ENCODE results near the gene ZNF337. TPM values are rescaled to one million over a fixed set of nuclear protein-coding genes. Genes with fewer than 3 reads are reported as not detected.
"Not testable (repeated sequence)": the region's sequence is repeated elsewhere in the genome, so short reads cannot be mapped to it uniquely, and the experiment has no call there.

The ZNF337 gene
- total RNA-seq, 4 donors from 2014 or later, result 7.1 to 9.4 (median 8.0) TPM

DNA sequence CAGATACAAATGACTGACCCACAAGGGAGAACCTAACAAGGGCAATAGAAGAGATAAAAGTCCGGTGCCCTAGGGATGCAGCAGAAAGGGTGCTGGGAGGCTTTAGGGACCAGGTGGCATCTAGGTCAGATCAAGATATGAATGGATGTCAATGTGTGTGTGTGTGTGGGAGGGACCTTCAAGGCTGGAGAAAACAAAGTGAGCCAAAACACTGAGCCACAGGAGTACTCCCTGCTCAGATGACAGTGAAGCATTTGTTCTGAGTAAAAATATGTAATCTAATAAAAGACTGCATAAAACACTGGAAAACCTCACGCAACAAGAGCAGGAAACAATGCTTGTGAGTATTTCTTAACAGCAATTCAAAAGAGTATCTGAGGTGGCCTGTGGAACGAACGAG lies 28.2 kb downstream of the ZNF337 start:
- Histone ChIP-seq H3K27ac (no peak overlapping the region), H3K27me3 (no peaks in the 10 kb centered on the region), H3K9me3 (no peaks in the 10 kb centered on the region), H3K4me1 (no peaks in the 10 kb centered on the region), H3K4me3 (no peak overlapping the region), H3K36me3 (peaks cover 0 to 4% of the 10 kb centered on the region in 2 donors)
- no peak for ATAC-seq
- TF ChIP-seq POLR2A (IDR thresholded peaks at IDR 0.05), result no peak
- TF ChIP-seq, protein P1, sequence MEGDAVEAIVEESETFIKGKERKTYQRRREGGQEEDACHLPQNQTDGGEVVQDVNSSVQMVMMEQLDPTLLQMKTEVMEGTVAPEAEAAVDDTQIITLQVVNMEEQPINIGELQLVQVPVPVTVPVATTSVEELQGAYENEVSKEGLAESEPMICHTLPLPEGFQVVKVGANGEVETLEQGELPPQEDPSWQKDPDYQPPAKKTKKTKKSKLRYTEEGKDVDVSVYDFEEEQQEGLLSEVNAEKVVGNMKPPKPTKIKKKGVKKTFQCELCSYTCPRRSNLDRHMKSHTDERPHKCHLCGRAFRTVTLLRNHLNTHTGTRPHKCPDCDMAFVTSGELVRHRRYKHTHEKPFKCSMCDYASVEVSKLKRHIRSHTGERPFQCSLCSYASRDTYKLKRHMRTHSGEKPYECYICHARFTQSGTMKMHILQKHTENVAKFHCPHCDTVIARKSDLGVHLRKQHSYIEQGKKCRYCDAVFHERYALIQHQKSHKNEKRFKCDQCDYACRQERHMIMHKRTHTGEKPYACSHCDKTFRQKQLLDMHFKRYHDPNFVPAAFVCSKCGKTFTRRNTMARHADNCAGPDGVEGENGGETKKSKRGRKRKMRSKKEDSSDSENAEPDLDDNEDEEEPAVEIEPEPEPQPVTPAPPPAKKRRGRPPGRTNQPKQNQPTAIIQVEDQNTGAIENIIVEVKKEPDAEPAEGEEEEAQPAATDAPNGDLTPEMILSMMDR (IDR thresholded peaks at IDR 0.05 in 4 of 5, conservative IDR thresholded peaks at IDR 0.05 in 1 of 5), result no peak
- intact Hi-C loops (cut with DNase I; ENCODE audit: low total_unique reads), result no loop called here
- in situ Hi-C loops (cut with MboI; ENCODE audit: low sequenced_read_pairs in 4 of 4), result no loop called here
- DNase-seq, result no peak

DNA sequence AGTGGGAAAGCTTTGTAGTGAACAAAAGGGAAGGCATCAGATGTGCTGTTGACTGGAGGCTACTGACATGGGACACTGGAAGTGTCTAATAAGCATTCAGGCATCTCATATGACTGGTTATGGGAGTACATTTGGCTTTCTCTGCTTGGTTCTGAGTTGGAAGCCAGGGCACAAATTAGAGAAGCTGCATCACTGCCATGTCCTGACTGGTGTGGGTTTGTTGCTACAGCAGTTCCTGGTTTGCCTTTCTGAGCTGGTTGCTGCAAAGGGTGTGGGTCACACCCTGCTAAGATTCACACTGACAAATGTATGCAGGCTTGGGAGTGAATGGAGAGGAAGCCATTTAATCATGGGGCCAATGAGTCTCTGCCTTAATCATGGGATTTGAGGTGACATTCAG lies 36.7 kb downstream of the ZNF337 start:
- TF ChIP-seq, protein P1 (IDR thresholded peaks at IDR 0.05 in 4 of 5, conservative IDR thresholded peaks at IDR 0.05 in 1 of 5), result no peak
- TF ChIP-seq POLR2A (IDR thresholded peaks at IDR 0.05), result no peak
- in situ Hi-C loops (cut with MboI; ENCODE audit: low sequenced_read_pairs in 4 of 4), result no loop called here

DNA sequence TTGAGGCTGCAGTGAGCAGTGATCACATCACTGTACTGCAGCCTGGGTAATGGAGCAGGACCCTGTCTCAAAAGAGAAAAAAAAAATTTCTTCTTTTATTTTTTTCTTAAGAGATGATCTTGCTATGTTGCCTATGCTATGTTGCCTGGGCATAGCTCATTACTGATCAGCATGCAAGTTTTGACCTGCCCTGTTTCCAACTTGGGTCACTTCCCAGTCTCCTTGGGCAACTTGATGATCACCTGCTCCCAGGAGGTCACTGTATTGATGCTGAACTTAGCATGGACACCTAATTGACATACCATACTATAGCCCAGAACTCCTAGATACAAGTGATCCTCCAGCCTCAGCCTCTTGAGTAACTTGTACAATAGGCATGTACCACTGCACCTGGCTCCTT lies 42.2 kb downstream of the ZNF337 start:
- H3K36me3 ChIP-seq, result no peaks in the 10 kb centered on the region
- H3K4me1 ChIP-seq, result no peaks in the 10 kb centered on the region
- no peak overlapping the region for H3K27ac ChIP-seq
- in situ Hi-C loops (cut with MboI; ENCODE audit: low sequenced_read_pairs in 4 of 4), result no loop called here
- no peaks in the 10 kb centered on the region for H3K9me3 ChIP-seq
- DNase-seq (no peak), ATAC-seq (no peak)
- intact Hi-C loops (cut with DNase I; ENCODE audit: low total_unique reads), result no loop called here
- no peak overlapping the region for H3K4me3 ChIP-seq
- no peaks in the 10 kb centered on the region for H3K27me3 ChIP-seq
- TF ChIP-seq, protein P1 (IDR thresholded peaks at IDR 0.05 in 4 of 5, conservative IDR thresholded peaks at IDR 0.05 in 1 of 5), result no peak
- TF ChIP-seq POLR2A (IDR thresholded peaks at IDR 0.05), result no peak

More for the DNA sequence above, 36.7 kb downstream of the ZNF337 start:
- DNase-seq, result no peak
- no peak overlapping the region for H3K4me3 ChIP-seq
- H3K4me1 ChIP-seq, result no peaks in the 10 kb centered on the region
- no peak for ATAC-seq
- intact Hi-C loops (cut with DNase I; ENCODE audit: low total_unique reads), result no loop called here
- no peaks in the 10 kb centered on the region for H3K27me3 ChIP-seq
- no peaks in the 10 kb centered on the region for H3K9me3 ChIP-seq
- no peak overlapping the region for H3K27ac ChIP-seq
- H3K36me3 ChIP-seq, result no peaks in the 10 kb centered on the region

DNA sequence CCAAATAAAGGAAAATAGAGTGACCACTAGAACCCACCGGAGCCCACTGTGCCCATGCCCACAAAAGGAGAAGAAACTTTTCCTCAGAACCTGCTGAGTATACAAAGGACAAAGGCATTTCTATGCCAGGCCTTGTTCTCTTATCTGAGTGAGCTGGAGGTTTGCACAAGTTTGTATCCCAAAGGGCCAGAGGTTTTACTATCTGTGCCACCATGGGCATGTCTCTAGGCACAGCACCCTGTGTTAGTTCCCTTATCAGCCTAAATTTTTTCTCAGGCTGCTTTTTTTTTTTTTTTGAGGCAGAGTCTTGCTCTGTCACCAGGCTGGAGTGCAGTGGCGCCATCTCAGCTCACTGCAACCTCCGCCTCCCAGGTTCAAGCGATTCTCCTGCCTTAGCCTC lies 43.8 kb downstream of the ZNF337 start:
- intact Hi-C loops (cut with DNase I; ENCODE audit: low total_unique reads); H3K9me3 ChIP-seq; H3K27ac ChIP-seq: not testable (repeated sequence)

DNA sequence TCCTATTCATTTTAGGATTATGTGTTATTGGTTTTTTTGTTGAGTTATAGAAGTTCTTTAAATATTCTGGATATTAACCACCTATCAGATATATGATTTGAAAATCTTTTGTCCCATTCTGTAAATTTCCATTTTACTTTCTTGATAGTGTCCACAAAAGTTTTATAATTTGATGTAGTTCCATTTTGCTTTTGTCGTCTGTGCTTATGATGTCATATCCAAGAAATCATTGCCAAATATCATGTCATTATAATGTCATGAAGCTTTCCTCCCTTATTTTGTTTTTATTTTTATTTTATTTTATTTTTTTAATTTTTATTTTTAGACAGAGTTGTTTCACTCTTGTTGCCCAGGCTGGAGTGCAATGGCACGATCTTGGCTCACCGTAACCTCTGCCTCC lies 51.8 kb downstream of the ZNF337 start:
- no peak for ATAC-seq
- no peaks in the 10 kb centered on the region for H3K4me1 ChIP-seq
- H3K27ac ChIP-seq, result no peak overlapping the region
- H3K36me3 ChIP-seq, result peaks cover 0 to 14% of the 10 kb centered on the region in 2 donors
- intact Hi-C loops (cut with DNase I; ENCODE audit: low total_unique reads) (no loop called here), in situ Hi-C loops (cut with MboI; ENCODE audit: low sequenced_read_pairs in 4 of 4) (no loop called here)
- no peak overlapping the region for H3K4me3 ChIP-seq
- no peaks in the 10 kb centered on the region for H3K9me3 ChIP-seq
- H3K27me3 ChIP-seq, result no peaks in the 10 kb centered on the region
- TF ChIP-seq, protein P1 (IDR thresholded peaks at IDR 0.05 in 4 of 5, conservative IDR thresholded peaks at IDR 0.05 in 1 of 5), result no peak
- TF ChIP-seq POLR2A (IDR thresholded peaks at IDR 0.05), result no peak
- no peak for DNase-seq

More for the DNA sequence above, 43.8 kb downstream of the ZNF337 start:
- H3K36me3 ChIP-seq; ATAC-seq; H3K27me3 ChIP-seq; H3K4me1 ChIP-seq; H3K4me3 ChIP-seq; DNase-seq; in situ Hi-C loops (cut with MboI; ENCODE audit: low sequenced_read_pairs in 4 of 4): not testable (repeated sequence)

Measured in gastrocnemius medialis (tissue), 4 donors.